BLaER1 treated with 17β-estradiol and CSF1 and Interleukin-3, amounts not matched to agents 10 nM and 100 nM (cell line): ENCODE measurements around the gene CHN1.

Source experiments
- H3K27ac ChIP-seq, 11 experiments: shearing (Covaris generic); formaldehyde crosslinking; 2 replicates each; pipeline ENCODE4 v1.8.1; 2022
- H3K27me3 ChIP-seq, 11 experiments: shearing (Covaris generic); formaldehyde crosslinking; 2 replicates each; pipeline ENCODE4 v1.8.1; 2022
- H3K36me3 ChIP-seq, 11 experiments: shearing (Covaris generic); formaldehyde crosslinking; 2 replicates each; pipeline ENCODE4 v1.8.1; 2022
- H3K4me1 ChIP-seq, 10 experiments: shearing (Covaris generic); formaldehyde crosslinking; 2 replicates each; pipeline ENCODE4 v1.8.1; 2022
- H3K4me2 ChIP-seq, 11 experiments: shearing (Covaris generic); formaldehyde crosslinking; 2 replicates each; pipeline ENCODE4 v1.8.1; 2022
- H3K4me3 ChIP-seq, 10 experiments: shearing (Covaris generic); formaldehyde crosslinking; 2 replicates each; pipeline ENCODE4 v1.8.1; 2022
- H3K9ac ChIP-seq, 11 experiments: shearing (Covaris generic); formaldehyde crosslinking; 2 replicates each; pipeline ENCODE4 v1.8.1; 2022
- H3K9me3 ChIP-seq, 11 experiments: shearing (Covaris generic); formaldehyde crosslinking; replicated peaks in 1 of 11; 2 replicates each; pipeline ENCODE4 v1.8.1; 2022
- H4K20me1 ChIP-seq, 11 experiments: shearing (Covaris generic); formaldehyde crosslinking; 2 replicates each; pipeline ENCODE4 v1.8.1; 2022
- Cebpa-rat ChIP-seq, 11 experiments: shearing (Covaris generic); IDR thresholded peaks; 2 replicates each; pipeline ENCODE4 v1.8.1; 2022

The CHN1 gene

DNA sequence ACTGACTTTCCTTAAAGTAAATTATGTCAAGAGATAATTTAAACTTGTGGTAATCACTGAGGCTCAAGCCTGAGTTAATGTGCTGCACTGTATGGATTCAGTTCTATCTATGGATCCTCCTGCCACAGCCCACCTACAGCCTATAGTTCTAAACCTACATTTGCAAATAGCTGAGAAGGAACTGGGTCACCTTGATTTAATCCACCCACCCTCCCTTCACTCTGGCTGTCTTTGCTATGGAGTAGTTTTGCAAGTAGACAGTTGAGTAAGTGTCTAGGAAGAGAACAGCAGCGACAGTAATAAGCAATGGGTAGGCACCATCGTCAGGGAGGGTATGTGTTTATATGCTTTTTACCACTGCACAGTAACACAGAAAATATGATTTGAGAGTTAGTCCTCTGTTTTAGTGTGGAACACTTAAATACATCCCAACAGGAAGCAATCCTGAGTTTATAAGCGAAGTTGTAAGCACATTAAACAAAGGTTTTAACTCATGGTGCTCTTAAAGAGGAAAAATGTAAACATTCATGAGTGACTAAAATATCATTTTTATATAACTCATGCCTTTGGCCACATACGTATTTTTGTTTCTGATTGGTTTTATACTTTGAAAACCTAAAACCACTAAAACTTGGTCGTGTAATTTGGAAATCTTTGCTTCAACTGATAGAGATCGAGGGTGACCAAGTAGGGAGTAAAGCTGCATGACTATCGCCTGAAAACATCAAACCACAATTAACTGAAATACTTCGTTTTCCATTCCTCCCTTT is 204.6 kb downstream of the CHN1 start:
- H3K9me3 ChIP-seq: no peaks in the 10 kb centered on the region
- H3K4me1 ChIP-seq: peaks cover 0 to 10% (median 5%) of the 10 kb centered on the region in 10 experiments; a peak in 5 of 20 replicates
- H4K20me1 ChIP-seq: no peaks in the 10 kb centered on the region
- no peak overlapping the region for H3K4me2 ChIP-seq
- H3K9ac ChIP-seq: no peak overlapping the region
- H3K36me3 ChIP-seq: no peaks in the 10 kb centered on the region
- H3K27ac ChIP-seq: no peak overlapping the region
- no peaks in the 10 kb centered on the region for H3K27me3 ChIP-seq
- no peak overlapping the region for H3K4me3 ChIP-seq
- TF ChIP-seq Cebpa-rat (IDR thresholded peaks at IDR 0.05): no peak

DNA sequence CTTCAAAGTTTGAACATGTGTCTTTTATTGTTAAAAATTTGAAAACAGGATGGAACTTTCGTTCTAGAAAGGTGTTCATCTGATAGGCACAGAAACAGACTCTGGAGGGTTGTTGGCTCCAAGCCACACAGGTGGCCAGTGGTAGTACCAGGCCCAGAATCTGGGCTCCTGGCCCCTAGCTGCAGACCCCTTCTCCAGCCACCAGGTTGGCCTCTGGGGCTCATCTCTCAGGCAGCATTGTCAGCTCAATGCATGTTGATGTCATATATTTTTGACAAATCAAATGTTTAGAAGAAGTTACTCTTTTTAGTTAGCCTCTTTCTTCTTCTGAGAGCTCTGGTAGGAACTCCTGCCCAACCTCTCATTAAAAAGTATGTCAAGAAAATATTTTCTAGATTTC is 206.4 kb downstream of the CHN1 start:
- Histone ChIP-seq H3K27ac (no peak overlapping the region), H3K4me1 (peaks cover 0 to 10% (median 5%) of the 10 kb centered on the region in 10 experiments; a peak in 5 of 20 replicates), H3K27me3 (no peaks in the 10 kb centered on the region), H4K20me1 (no peaks in the 10 kb centered on the region), H3K4me3 (no peak overlapping the region), H3K36me3 (no peaks in the 10 kb centered on the region), H3K9me3 (no peaks in the 10 kb centered on the region), H3K9ac (no peak overlapping the region), H3K4me2 (no peak overlapping the region)
- no peak for TF ChIP-seq Cebpa-rat (IDR thresholded peaks at IDR 0.05)

GRCh38 chr2:174797781-174798276 is 207.4 kb downstream of the CHN1 start:
- H3K36me3 ChIP-seq: no peaks in the 10 kb centered on the region
- no peak overlapping the region for H3K9ac ChIP-seq
- H3K27me3 ChIP-seq: no peaks in the 10 kb centered on the region
- no peak for TF ChIP-seq Cebpa-rat (IDR thresholded peaks at IDR 0.05)
- H3K9me3 ChIP-seq: no peaks in the 10 kb centered on the region
- no peak overlapping the region for H3K4me3 ChIP-seq
- peaks cover 0 to 10% (median 5%) of the 10 kb centered on the region in 10 experiments; a peak in 5 of 20 replicates for H3K4me1 ChIP-seq
- peak overlapping the region in 7 of 11 experiments; percentile 0 to 32 (median 22); a peak in 9 of 22 replicates for H3K4me2 ChIP-seq
- H4K20me1 ChIP-seq: no peaks in the 10 kb centered on the region
- H3K27ac ChIP-seq: no peak overlapping the region

GRCh38 chr2:174796319-174796771 is 208.8 kb downstream of the CHN1 start:
- Histone ChIP-seq H3K4me2 (no peak overlapping the region), H3K4me3 (no peak overlapping the region), H3K36me3 (no peaks in the 10 kb centered on the region), H3K9me3 (no peaks in the 10 kb centered on the region), H3K4me1 (peaks cover 0 to 10% (median 5%) of the 10 kb centered on the region in 10 experiments; a peak in 5 of 20 replicates), H3K9ac (no peak overlapping the region), H3K27ac (no peak overlapping the region), H4K20me1 (no peaks in the 10 kb centered on the region), H3K27me3 (no peaks in the 10 kb centered on the region)
- no peak for TF ChIP-seq Cebpa-rat (IDR thresholded peaks at IDR 0.05)

- Histone ChIP-seq H3K9me3 (no peaks in the 10 kb centered on the region), H3K27me3 (no peaks in the 10 kb centered on the region), H3K27ac (no peak overlapping the region), H3K9ac (no peak overlapping the region), H3K4me2 (no peak overlapping the region), H3K4me3 (no peak overlapping the region), H3K36me3 (no peaks in the 10 kb centered on the region), H3K4me1 (peaks cover 0 to 10% (median 5%) of the 10 kb centered on the region in 10 experiments; a peak in 5 of 20 replicates), H4K20me1 (no peaks in the 10 kb centered on the region)
- no peak for TF ChIP-seq Cebpa-rat (IDR thresholded peaks at IDR 0.05)
These were observed 210.3 kb downstream of the CHN1 start for GRCh38 chr2:174794851-174795374.

DNA sequence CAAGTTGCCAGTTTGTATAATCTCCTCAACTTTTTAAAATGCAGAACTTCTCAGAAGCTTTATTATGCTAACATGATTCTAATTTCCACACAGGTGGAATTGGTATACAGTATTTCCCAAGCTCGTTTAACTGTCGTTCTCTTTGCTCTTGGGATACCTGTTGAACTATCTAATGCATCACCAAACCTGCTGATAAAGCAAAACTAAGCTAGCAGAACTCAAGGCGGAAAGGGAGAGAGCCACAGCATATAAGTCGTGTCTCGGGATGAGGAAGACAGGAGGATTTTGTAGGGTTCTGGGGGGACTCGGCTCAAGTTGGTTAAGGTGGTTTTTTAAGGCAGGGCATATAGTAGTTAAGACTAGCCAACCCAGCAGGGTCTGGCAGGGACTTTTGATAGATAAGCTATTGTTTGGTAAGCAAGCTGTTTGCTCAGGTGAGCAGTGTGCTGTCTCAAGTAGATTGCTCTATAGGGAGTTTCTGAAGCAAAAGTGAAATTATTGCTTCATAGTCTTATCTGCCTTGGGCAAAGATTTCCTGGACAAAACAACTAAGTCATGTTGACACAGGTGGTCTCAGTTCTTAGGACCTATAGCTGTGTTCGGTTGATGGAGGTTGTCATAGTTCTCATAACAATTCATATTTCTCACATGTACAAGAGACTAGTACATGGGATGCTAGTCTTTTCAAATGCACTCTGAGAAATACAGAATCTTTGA is 212.7 kb downstream of the CHN1 start:
- no peak for TF ChIP-seq Cebpa-rat (IDR thresholded peaks at IDR 0.05)
- H3K27ac ChIP-seq: no peak overlapping the region
- H3K27me3 ChIP-seq: no peaks in the 10 kb centered on the region
- H3K4me2 ChIP-seq: no peak overlapping the region
- no peaks in the 10 kb centered on the region for H3K36me3 ChIP-seq
- peaks cover 6 to 17% (median 14%) of the 10 kb centered on the region in 10 experiments; a peak in 19 of 20 replicates for H3K4me1 ChIP-seq
- H4K20me1 ChIP-seq: no peaks in the 10 kb centered on the region
- no peaks in the 10 kb centered on the region for H3K9me3 ChIP-seq
- no peak overlapping the region for H3K4me3 ChIP-seq
- no peak overlapping the region for H3K9ac ChIP-seq

GRCh38 chr2:174791746-174792280 is 213.4 kb downstream of the CHN1 start:
- Histone ChIP-seq H3K9me3 (no peaks in the 10 kb centered on the region), H3K4me1 (peaks cover 6 to 19% (median 15%) of the 10 kb centered on the region in 10 experiments; a peak in 19 of 20 replicates), H3K4me3 (no peak overlapping the region), H3K27me3 (no peaks in the 10 kb centered on the region), H3K9ac (no peak overlapping the region), H3K4me2 (no peak overlapping the region), H4K20me1 (no peaks in the 10 kb centered on the region), H3K36me3 (no peaks in the 10 kb centered on the region), H3K27ac (no peak overlapping the region)
- TF ChIP-seq Cebpa-rat (IDR thresholded peaks at IDR 0.05): no peak

GRCh38 chr2:174791020-174791419 is 214.2 kb downstream of the CHN1 start:
- no peak overlapping the region for H3K4me2 ChIP-seq
- no peaks in the 10 kb centered on the region for H3K27me3 ChIP-seq
- H3K4me3 ChIP-seq: no peak overlapping the region
- peaks cover 6 to 19% (median 15%) of the 10 kb centered on the region in 10 experiments; a peak in 19 of 20 replicates for H3K4me1 ChIP-seq
- no peaks in the 10 kb centered on the region for H4K20me1 ChIP-seq
- H3K9me3 ChIP-seq: no peaks in the 10 kb centered on the region
- no peak for TF ChIP-seq Cebpa-rat (IDR thresholded peaks at IDR 0.05)
- H3K36me3 ChIP-seq: no peaks in the 10 kb centered on the region
- no peak overlapping the region for H3K27ac ChIP-seq
- no peak overlapping the region for H3K9ac ChIP-seq

DNA sequence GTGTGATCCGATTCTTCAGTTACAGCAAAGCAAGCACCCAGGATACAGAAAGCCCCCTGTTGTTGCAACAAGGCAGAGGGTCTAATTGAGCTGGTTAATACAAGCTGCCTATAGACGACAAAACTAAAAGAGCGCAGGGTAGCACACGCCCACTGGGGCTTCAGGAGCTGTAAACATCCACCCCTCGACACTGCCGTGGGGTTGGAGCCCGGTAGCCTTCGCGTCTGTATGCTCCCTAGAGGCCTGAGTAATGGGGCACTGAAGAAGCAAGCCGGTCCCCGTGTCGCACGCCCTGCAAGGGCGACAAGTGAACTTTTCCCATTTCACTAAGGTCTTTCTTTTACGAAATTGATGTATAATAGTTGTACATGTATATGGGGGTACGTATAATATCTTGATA is 216.2 kb downstream of the CHN1 start:
- Histone ChIP-seq H3K9ac (no peak overlapping the region), H3K4me1 (peaks cover 6 to 19% (median 15%) of the 10 kb centered on the region in 10 experiments; a peak in 19 of 20 replicates), H3K27ac (peak overlapping the region in 1 of 11 experiments; percentile 30; a peak in 1 of 22 replicates)

More for the DNA sequence above, 216.2 kb downstream of the CHN1 start:
- Histone ChIP-seq H3K4me3 (no peak overlapping the region), H3K9me3 (no peaks in the 10 kb centered on the region), H4K20me1 (no peaks in the 10 kb centered on the region; a peak in 1 of 22 replicates), H3K27me3 (no peaks in the 10 kb centered on the region), H3K36me3 (no peaks in the 10 kb centered on the region), H3K4me2 (peak overlapping the region in 6 of 11 experiments; percentile 40 to 76 (median 52); a peak in 10 of 22 replicates)
- TF ChIP-seq Cebpa-rat (IDR thresholded peaks at IDR 0.05): no peak
